Psoas muscle (tissue), 8 donors: Measurements from ENCODE around the gene C19orf73. TPM values are rescaled to one million over a fixed set of nuclear protein-coding genes. Genes with fewer than 3 reads are reported as not detected.

ENCODE experiments used
- ATAC-seq, 4 donors: fragments of 200-7000 bp; cut with Tn5 transposase; one replicate each; pipeline ENCODE4 v1.9.1; 2020; ENCODE audit warnings: moderate library complexity in 3 of 4, mild to moderate bottlenecking in 2 of 4
- DNase-seq, 2 donors: peaks; one replicate each; pipeline ENCODE4 v3.0.0-alpha.2; 2020
- H3K27ac ChIP-seq: fragments of 200-600 bp; one replicate; pipeline ENCODE4 v1.8.0; 2022
- H3K27me3 ChIP-seq, 3 donors: fragments of 200-600 bp in 1 of 3; one replicate each; pipeline versions ENCODE4 v1.6.1 to v1.8.0; 2013 to 2022; ENCODE audit warnings: low read length in 2 of 3, mild to moderate bottlenecking in 2 of 3, moderate library complexity in 1 of 3; ENCODE audit not compliant: insufficient read depth in 3 of 3
- H3K36me3 ChIP-seq, 2 donors: fragments of 200-600 bp in 1 of 2; one replicate each; pipeline versions ENCODE4 v1.6.1 to v1.8.0; 2013 to 2022; ENCODE audit warnings: low read depth in 1 of 2, mild to moderate bottlenecking in 1 of 2, moderate library complexity in 1 of 2; ENCODE audit not compliant: insufficient read depth in 1 of 2
- H3K4me1 ChIP-seq: fragments of 200-600 bp; one replicate; pipeline ENCODE4 v1.8.0; 2022
- H3K4me3 ChIP-seq: fragments of 200-600 bp; one replicate; pipeline ENCODE4 v1.8.0; 2022; ENCODE audit warnings: mild to moderate bottlenecking
- H3K9me3 ChIP-seq: fragments of 200-600 bp; one replicate; pipeline ENCODE4 v1.8.0; 2022
- WGBS, 3 donors: extraction: QIAGEN DNeasy Blood & Tissue Kit; methylation state at CpG; one replicate each; pipeline versions ENCODE4 v1.1.6 to v1.1.7; 2013; 5-methylcytosine and 5-hydroxymethylcytosine counted together
- intact Hi-C, 2 donors: fragments of 100-400 bp; cut with DNase I; formaldehyde crosslinking; loops; one replicate each; pipeline versions ENCODE4 v1.11.0 to v1.14.2; 2022
- polyA plus RNA-seq, 3 donors: library from polyadenylated mRNA; stranded (reverse); fragments of 200-250 nt; gene quantifications; one replicate each; pipeline ENCODE4 v1.2.3, GENCODE V29; 2013
- total RNA-seq, 4 donors: library from RNA; stranded (reverse); fragmentation: NEBNext Ultra II Directional in 2 of 4; extraction: Animal tissue kit (Norgen Biotek cat#: 25700) in 2 of 4; gene quantifications; one replicate each; pipeline versions ENCODE4 v1.2.1 to v1.2.4, GENCODE V29; 2021 to 2023
- TF ChIP-seq, protein P1 (sequence below): fragments of 200-600 bp; IDR thresholded peaks from one replicate; pipeline ENCODE4 v1.8.0; 2022; ENCODE audit warnings: antibody characterized with exemption
- donor health status: healthy with polysubstance abuse.
- donor health status: DM: no; HTN: no; CAD: no; lungs with moderate emphysema.
- donor health status: Bipolar disorder and iron deficiency.
- donor health status: healthy.
- donor health status: DM: yes; HTN: yes; CAD: no.
- donor health status: DM: no; HTN: no; CAD: no.
- donor health status: DM: no; HTN: no; CAD: no.
- donor health status: DM: yes; HTN: yes; CAD: no.

C19orf73 gene
- total and polyA plus RNA-seq, 7 donors = 0.54 to 1.9 (median 1.6) TPM

DNA sequence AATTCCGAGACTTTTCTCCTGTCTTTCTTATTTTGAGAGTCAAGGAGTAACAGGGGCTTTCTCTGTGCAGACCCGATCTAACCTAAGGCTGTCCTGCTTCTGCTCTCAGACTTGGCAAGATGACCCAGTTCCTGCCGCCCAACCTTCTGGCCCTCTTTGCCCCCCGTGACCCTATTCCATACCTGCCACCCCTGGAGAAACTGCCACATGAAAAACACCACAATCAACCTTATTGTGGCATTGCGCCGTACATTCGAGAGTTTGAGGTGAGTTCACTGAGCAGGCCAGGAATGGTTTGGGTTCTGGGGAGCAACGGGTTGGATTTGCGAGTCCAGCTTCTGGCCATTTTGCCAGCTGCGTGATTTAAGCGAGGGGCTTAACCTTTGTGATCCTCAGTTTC, 32.6 kb downstream of the C19orf73 start:
- DNase-seq (no peak), ATAC-seq (no peak)
- peak overlapping the region; percentile 97 for H3K27ac ChIP-seq
- H3K4me1 ChIP-seq = peaks cover 18% of the 10 kb centered on the region
- H3K27me3 ChIP-seq = no peaks in the 10 kb centered on the region
- intact Hi-C loops = no loop called here
- H3K36me3 ChIP-seq = peaks cover 2 to 45% of the 10 kb centered on the region in 2 donors
- 44 to 48% (median 46%) methylated on average over 11 of the region's 11 CpGs for WGBS, 3 donors
- TF ChIP-seq, protein P1, sequence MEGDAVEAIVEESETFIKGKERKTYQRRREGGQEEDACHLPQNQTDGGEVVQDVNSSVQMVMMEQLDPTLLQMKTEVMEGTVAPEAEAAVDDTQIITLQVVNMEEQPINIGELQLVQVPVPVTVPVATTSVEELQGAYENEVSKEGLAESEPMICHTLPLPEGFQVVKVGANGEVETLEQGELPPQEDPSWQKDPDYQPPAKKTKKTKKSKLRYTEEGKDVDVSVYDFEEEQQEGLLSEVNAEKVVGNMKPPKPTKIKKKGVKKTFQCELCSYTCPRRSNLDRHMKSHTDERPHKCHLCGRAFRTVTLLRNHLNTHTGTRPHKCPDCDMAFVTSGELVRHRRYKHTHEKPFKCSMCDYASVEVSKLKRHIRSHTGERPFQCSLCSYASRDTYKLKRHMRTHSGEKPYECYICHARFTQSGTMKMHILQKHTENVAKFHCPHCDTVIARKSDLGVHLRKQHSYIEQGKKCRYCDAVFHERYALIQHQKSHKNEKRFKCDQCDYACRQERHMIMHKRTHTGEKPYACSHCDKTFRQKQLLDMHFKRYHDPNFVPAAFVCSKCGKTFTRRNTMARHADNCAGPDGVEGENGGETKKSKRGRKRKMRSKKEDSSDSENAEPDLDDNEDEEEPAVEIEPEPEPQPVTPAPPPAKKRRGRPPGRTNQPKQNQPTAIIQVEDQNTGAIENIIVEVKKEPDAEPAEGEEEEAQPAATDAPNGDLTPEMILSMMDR = no peak
- H3K4me3 ChIP-seq = peak overlapping the region; percentile 100
- no peaks in the 10 kb centered on the region for H3K9me3 ChIP-seq

DNA sequence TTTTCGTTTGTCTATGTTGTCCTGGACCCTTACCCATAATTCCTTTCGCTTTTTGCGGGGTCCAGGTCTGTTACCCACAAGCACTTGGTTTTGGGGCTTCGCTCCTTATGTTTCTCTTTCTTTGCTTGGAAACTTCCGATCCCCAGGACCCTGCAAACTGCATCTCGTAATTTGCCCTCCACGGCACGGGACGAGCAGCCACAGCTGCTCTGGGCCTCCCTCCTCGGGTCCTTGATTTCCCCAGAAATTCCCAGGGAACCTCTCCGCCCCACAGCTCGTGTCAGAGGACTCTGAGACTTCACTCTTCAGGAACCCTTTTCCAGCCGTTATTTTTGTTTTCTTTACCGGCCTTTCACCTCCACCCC, 33.1 kb downstream of the C19orf73 start:
- ATAC-seq (no peak), DNase-seq (no peak)
- TF ChIP-seq, protein P1 = no peak
- Histone ChIP-seq H3K4me3 (peak overlapping the region; percentile 100), H3K4me1 (peaks cover 18% of the 10 kb centered on the region), H3K9me3 (no peaks in the 10 kb centered on the region), H3K36me3 (peaks cover 2 to 41% of the 10 kb centered on the region in 2 donors), H3K27ac (peak overlapping the region; percentile 97), H3K27me3 (no peaks in the 10 kb centered on the region)
- intact Hi-C loops = no loop called here
- WGBS, 3 donors = 0 to 1% (median 1%) methylated on average over 14 of the region's 14 CpGs

DNA sequence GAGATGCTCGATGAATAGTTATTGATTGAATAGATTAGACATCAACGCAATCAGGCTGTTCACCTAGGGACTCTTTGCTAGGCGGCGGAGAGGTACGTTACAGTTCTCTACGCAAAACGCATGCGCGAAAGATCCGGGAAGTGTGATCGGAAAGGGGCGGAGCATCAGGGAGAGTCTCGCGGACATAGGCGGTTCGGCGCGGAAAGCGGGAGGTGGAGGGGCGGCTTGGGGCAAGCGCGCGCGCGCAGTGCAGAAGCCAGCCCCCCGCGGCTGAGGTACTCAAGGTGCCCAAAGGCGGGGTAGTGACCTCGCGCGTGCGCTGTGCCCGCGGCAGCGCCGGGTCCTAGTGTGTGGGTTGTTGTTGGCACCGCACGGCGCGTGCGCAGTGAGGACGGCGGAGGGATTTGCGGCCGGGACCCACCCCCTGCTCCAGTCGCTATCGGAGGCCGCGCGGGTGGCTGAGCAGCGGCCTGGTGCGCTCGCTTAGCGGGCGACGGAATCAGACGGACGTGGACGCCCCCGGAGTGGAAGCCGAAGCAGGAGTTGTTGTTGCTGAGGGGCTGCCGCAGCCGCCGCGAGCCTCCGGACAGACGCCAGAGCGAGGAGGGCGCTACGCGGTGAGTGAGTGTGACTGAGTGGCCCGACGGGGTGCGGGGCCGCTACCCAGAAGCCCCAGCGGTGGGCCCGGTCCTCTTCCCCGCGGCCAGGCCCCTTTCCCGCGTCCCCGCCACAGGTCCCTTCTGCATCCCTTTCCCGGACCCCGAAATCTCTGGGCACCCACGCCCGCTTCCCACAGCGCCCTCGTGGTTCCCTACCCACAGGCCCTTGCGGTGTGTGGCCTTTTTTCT, 33.7 kb downstream of the C19orf73 start, which contains the start of gene SNRNP70:
Gene SNRNP70, plus strand, starts transcription at position 432 of the 848 bp plus-strand sequence. CDS start 964 bp downstream, outside the sequence.
- Histone ChIP-seq H3K27ac (peak within 1 kb of the TSS; percentile 97), H3K36me3 (peaks cover 2 to 35% of the 10 kb centered on the region in 2 donors), H3K4me3 (peak within 1 kb of the TSS; percentile 100), H3K4me1 (peaks cover 18% of the 10 kb centered on the region), H3K9me3 (no peaks in the 10 kb centered on the region), H3K27me3 (no peaks in the 10 kb centered on the region)
- intact Hi-C loops = no loop called here
- ATAC-seq = peak; percentile 97 to 99 (median 98)
- DNase-seq = peak; percentile 100
- TF ChIP-seq, protein P1 = no peak
- 0% methylated on average over 72 to 89 of the region's 89 CpGs for WGBS, 3 donors

DNA sequence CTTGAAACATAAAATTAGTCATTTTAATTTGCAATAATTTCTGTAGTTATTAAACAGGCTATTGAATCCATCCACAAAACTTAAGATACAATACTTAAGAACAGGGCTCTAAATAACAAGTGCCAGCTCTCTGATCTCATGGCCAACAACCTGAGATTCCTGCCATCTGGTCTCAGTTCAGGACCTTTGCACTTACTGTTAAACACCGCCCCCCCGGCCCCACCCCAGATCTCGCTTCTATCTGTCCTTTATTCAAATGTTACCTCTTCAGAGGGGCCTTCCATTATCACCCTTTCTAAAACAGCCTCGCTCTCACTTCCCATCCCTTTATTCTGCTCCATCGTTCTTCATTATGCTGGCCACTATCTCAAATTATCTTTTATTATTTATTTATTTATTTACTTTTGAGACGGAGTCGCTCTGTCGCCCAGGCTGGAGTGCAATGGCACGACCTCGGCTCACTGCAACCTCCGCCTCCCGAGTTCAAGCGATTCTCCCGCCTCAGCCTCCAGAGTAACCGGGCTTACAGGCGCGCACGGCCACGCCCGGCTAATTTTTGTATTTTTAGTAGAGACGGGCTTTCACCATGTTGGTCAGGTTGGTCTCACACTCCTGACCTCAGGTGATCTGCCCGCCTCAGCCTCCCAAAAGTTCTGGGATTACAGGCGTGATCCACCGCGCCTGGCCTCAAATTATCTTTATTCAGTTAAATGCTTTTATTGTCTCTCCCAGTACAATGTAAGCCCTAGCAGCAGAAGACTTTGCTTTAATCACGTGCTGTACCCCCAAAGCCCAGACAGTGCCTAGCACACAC, 34.5 kb downstream of the C19orf73 start:
- no peaks in the 10 kb centered on the region for H3K9me3 ChIP-seq
- no peaks in the 10 kb centered on the region for H3K27me3 ChIP-seq
- peaks cover 2 to 27% of the 10 kb centered on the region in 2 donors for H3K36me3 ChIP-seq
- 65 to 69% (median 66%) methylated on average over 26 of the region's 26 CpGs for whole genome bisulfite sequencing, 3 donors
- peak overlapping the region; percentile 100 for H3K4me3 ChIP-seq
- peaks cover 18% of the 10 kb centered on the region for H3K4me1 ChIP-seq
- intact Hi-C loops = no loop called here
- H3K27ac ChIP-seq = peak overlapping the region; percentile 97
- TF ChIP-seq, protein P1 = no peak
- ATAC-seq = no peak
- DNase-seq = no peak
